Erythroblast (primary cell): ENCODE measurements around the gene TALDO1.

Experiments used
- GATA1 ChIP-seq: IDR thresholded peaks from 2 replicates; pipeline ENCODE4 v1.6.1; 2011; ENCODE audit warnings: low read depth, mild to moderate bottlenecking, control low read depth, low read length, moderate library complexity
- POLR2A ChIP-seq: IDR thresholded peaks from 2 replicates; pipeline ENCODE4 v1.6.1; 2011; ENCODE audit warnings: mild to moderate bottlenecking, low read length

DNA sequence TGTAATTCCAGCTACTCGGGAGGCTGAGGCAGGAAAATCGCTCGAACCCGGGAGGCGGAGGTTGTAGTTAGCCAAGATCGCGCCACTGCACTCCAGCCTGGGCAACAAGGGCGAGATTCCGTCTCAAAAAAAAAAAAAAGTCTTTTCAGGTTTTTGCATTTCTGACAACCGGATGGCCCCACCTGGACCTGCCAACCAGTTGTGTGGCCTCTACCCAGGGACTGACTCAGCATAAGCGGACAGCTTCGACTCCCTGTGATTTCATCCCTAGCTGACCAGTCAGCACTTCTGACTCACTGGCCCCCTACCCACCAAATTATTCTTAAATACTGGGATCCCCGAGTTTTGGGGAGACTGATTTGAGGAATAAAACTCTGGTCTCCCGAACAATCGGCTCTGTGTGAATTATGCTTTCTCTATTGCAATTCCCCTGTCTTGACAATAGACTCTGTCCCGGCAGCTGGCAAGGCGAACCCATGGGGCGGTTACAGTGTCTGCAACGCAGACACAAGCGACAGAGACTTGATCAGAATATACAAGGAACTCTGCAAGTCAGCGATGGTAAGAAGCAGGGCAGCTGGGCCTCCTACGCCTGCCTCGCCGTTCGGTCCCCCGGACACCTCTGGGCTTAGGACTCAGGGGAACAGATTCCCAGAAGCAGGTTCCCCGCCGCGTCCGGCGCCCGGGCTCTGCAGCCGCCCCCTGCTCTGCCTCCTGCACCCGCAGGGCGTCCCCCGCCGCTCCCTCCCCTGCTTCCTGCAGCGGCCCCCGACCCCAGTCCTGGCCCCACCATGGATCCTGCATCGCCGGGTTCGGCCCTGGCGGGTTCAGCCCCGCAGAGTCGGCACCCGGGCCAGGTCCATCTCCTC, 741 bp upstream of the TALDO1 start:
- TF ChIP-seq POLR2A (no peak), GATA1 (no peak)
